Measurements from ENCODE around the gene UBE2D2. TPM values are rescaled to one million over a fixed set of nuclear protein-coding genes. Genes with fewer than 3 reads are reported as not detected.
"Not testable (repeated sequence)": the region's sequence is repeated elsewhere in the genome, so short reads cannot be mapped to it uniquely, and the experiment has no call there.

Gene UBE2D2
- polyA plus RNA-seq (ENCODE audit: low read depth in 6 of 6) = 100 to 1,000 TPM; 374 to 562 (median 427) TPM

GRCh38 chr5:139560752-139561654 is at the start of gene UBE2D2:
TSS of gene UBE2D2 (plus strand) at chr5:139561339. CDS start at chr5:139561792, 453 bp downstream.
- Mint-ChIP-seq H3K4me1 (peaks cover 26 to 48% (median 31%) of the 10 kb centered on the region in 3 donors), H3K27me3 (no peaks in the 10 kb centered on the region), H3K27ac (peak within 1 kb of the TSS; percentile 86 to 97 (median 96)), H3K9me3 (no peaks in the 10 kb centered on the region), H3K4me3 (peak within 1 kb of the TSS; percentile 89 to 100 (median 96)), H3K36me3 (no peaks in the 10 kb centered on the region)
- ATAC-seq (ENCODE audit: low read depth in 2 of 2) (peak; percentile 83 to 85), DNase-seq (peak; percentile 96)

GRCh38 chr5:139512786-139513390 is 48.3 kb upstream of the UBE2D2 start:
- Mint-ChIP-seq H3K27me3 (no peaks in the 10 kb centered on the region), H3K9me3 (peaks cover 0 to 4% (median 0%) of the 10 kb centered on the region in 7 donors), H3K4me1 (peaks cover 19 to 33% (median 26%) of the 10 kb centered on the region in 3 donors), H3K4me3 (no peak overlapping the region), H3K36me3 (no peaks in the 10 kb centered on the region), H3K27ac (no peak overlapping the region)
- no peak for ATAC-seq (ENCODE audit: low read depth in 2 of 2)
- no peak for DNase-seq

- Mint-ChIP-seq H3K27ac (peak overlapping the region in 1 of 6 donors; percentile 36), H3K4me1 (peaks cover 25 to 38% (median 29%) of the 10 kb centered on the region in 3 donors), H3K4me3 (peak overlapping the region in 1 of 8 donors; percentile 59)
- peak; percentile 30 for DNase-seq
- H3K9me3 Mint-ChIP-seq; ATAC-seq (ENCODE audit: low read depth in 2 of 2); H3K36me3 Mint-ChIP-seq; H3K27me3 Mint-ChIP-seq: not testable (repeated sequence)
These were observed 47.7 kb upstream of the UBE2D2 start for GRCh38 chr5:139513434-139513833.

- H3K9me3 Mint-ChIP-seq = peaks cover 0 to 4% (median 0%) of the 10 kb centered on the region in 7 donors
- H3K4me3 Mint-ChIP-seq = peak overlapping the region in 1 of 8 donors; percentile 59
- no peaks in the 10 kb centered on the region for H3K36me3 Mint-ChIP-seq
- H3K27ac Mint-ChIP-seq = peak overlapping the region in 2 of 6 donors; percentile 29 to 36
- DNase-seq (no peak), ATAC-seq (ENCODE audit: low read depth in 2 of 2) (no peak)
- H3K27me3 Mint-ChIP-seq = no peaks in the 10 kb centered on the region
- peaks cover 30 to 43% (median 34%) of the 10 kb centered on the region in 3 donors for H3K4me1 Mint-ChIP-seq
These were observed 47.2 kb upstream of the UBE2D2 start for GRCh38 chr5:139513852-139514485.

- Mint-ChIP-seq H3K27ac (no peak overlapping the region), H3K36me3 (no peaks in the 10 kb centered on the region), H3K9me3 (peaks cover 0 to 4% (median 0%) of the 10 kb centered on the region in 7 donors), H3K4me1 (peaks cover 34 to 44% (median 35%) of the 10 kb centered on the region in 3 donors), H3K4me3 (no peak overlapping the region), H3K27me3 (no peaks in the 10 kb centered on the region)
- no peak for ATAC-seq (ENCODE audit: low read depth in 2 of 2)
- no peak for DNase-seq
These were observed 46.7 kb upstream of the UBE2D2 start for GRCh38 chr5:139514486-139514856.

- Mint-ChIP-seq H3K27ac (peak overlapping the region; percentile 82 to 96 (median 92)), H3K36me3 (no peaks in the 10 kb centered on the region), H3K9me3 (no peaks in the 10 kb centered on the region), H3K4me1 (peaks cover 24 to 27% (median 24%) of the 10 kb centered on the region in 3 donors), H3K4me3 (peak overlapping the region; percentile 77 to 94 (median 92)), H3K27me3 (no peaks in the 10 kb centered on the region)
- peak; percentile 87 for DNase-seq
- ATAC-seq (ENCODE audit: low read depth in 2 of 2) = peak; percentile 96 to 97
These were observed 43.2 kb upstream of the UBE2D2 start for GRCh38 chr5:139517683-139518564.

GRCh38 chr5:139523635-139524445 is 37.3 kb upstream of the UBE2D2 start:
- ATAC-seq (ENCODE audit: low read depth in 2 of 2) (no peak), DNase-seq (no peak)
- no peaks in the 10 kb centered on the region for H3K27me3 Mint-ChIP-seq
- no peaks in the 10 kb centered on the region for H3K9me3 Mint-ChIP-seq
- peak overlapping the region in 4 of 6 donors; percentile 45 to 79 (median 58) for H3K27ac Mint-ChIP-seq
- no peak overlapping the region for H3K4me3 Mint-ChIP-seq
- H3K36me3 Mint-ChIP-seq = no peaks in the 10 kb centered on the region
- peaks cover 15 to 39% (median 35%) of the 10 kb centered on the region in 3 donors for H3K4me1 Mint-ChIP-seq

- Mint-ChIP-seq H3K27ac (peak overlapping the region in 1 of 6 donors; percentile 90), H3K4me3 (no peak overlapping the region), H3K36me3 (no peaks in the 10 kb centered on the region), H3K9me3 (no peaks in the 10 kb centered on the region), H3K4me1 (peaks cover 12 to 33% (median 33%) of the 10 kb centered on the region in 3 donors), H3K27me3 (no peaks in the 10 kb centered on the region)
- ATAC-seq (ENCODE audit: low read depth in 2 of 2) = no peak
- no peak for DNase-seq
These were observed 36.7 kb upstream of the UBE2D2 start for GRCh38 chr5:139524446-139524845.

- no peak for ATAC-seq (ENCODE audit: low read depth in 2 of 2)
- Mint-ChIP-seq H3K4me3 (peak overlapping the region in 2 of 8 donors; percentile 48 to 77), H3K27ac (peak overlapping the region in 5 of 6 donors; percentile 84 to 99 (median 98)), H3K36me3 (no peaks in the 10 kb centered on the region), H3K9me3 (no peaks in the 10 kb centered on the region), H3K27me3 (no peaks in the 10 kb centered on the region), H3K4me1 (peaks cover 12 to 33% (median 30%) of the 10 kb centered on the region in 3 donors)
- no peak for DNase-seq
These were observed 36.1 kb upstream of the UBE2D2 start for GRCh38 chr5:139524940-139525585.

- Mint-ChIP-seq H3K4me3 (peak overlapping the region in 5 of 8 donors; percentile 23 to 77 (median 61)), H3K4me1 (peaks cover 12 to 33% (median 30%) of the 10 kb centered on the region in 3 donors), H3K27ac (peak overlapping the region; percentile 90 to 99 (median 98))
- H3K27me3 Mint-ChIP-seq, H3K36me3 Mint-ChIP-seq, H3K9me3 Mint-ChIP-seq: not testable (repeated sequence)
- DNase-seq = peak; percentile 42
- peak in 1 of 2 donors; percentile 41 for ATAC-seq (ENCODE audit: low read depth in 2 of 2)
These were observed 35.4 kb upstream of the UBE2D2 start for GRCh38 chr5:139525586-139526308.

All from naive B cell (primary cell).